ENCODE results near the gene PLA2G4D. TPM values are rescaled to one million over a fixed set of nuclear protein-coding genes. Genes with fewer than 3 reads are reported as not detected.
A peak's percentile ranks its signal among the peaks of the same experiment; 100 is the strongest.

Gene PLA2G4D
- total and polyA plus RNA-seq, 4 donors: 0.12 to 0.31 (median 0.15) TPM; not detected in 1

DNA sequence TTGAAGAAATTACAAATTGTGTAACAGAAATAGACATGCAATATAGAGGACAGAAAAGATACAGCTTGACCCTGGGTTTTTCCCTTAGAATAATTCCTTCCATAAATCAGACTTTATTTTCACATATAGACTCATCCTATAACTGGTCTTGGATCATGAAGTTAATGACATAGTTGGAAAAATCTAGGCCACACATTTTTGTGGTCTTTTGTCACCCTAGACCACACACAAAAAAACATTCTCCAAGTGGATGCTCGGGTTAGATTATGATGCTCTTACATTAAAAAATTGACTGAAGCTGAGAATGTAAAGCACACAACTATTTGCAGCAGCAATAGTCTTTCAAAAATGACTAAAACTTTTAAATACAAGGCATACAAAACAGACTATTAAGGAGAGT is 7.5 kb upstream of the PLA2G4D start:
- WGBS, 2 donors: 78 to 87% methylated on average over 1 of the region's 1 CpG
- TF ChIP-seq, protein P1, sequence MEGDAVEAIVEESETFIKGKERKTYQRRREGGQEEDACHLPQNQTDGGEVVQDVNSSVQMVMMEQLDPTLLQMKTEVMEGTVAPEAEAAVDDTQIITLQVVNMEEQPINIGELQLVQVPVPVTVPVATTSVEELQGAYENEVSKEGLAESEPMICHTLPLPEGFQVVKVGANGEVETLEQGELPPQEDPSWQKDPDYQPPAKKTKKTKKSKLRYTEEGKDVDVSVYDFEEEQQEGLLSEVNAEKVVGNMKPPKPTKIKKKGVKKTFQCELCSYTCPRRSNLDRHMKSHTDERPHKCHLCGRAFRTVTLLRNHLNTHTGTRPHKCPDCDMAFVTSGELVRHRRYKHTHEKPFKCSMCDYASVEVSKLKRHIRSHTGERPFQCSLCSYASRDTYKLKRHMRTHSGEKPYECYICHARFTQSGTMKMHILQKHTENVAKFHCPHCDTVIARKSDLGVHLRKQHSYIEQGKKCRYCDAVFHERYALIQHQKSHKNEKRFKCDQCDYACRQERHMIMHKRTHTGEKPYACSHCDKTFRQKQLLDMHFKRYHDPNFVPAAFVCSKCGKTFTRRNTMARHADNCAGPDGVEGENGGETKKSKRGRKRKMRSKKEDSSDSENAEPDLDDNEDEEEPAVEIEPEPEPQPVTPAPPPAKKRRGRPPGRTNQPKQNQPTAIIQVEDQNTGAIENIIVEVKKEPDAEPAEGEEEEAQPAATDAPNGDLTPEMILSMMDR (IDR thresholded peaks at IDR 0.05; ENCODE audit: control extremely low read depth, extremely low read depth): no peak

DNA sequence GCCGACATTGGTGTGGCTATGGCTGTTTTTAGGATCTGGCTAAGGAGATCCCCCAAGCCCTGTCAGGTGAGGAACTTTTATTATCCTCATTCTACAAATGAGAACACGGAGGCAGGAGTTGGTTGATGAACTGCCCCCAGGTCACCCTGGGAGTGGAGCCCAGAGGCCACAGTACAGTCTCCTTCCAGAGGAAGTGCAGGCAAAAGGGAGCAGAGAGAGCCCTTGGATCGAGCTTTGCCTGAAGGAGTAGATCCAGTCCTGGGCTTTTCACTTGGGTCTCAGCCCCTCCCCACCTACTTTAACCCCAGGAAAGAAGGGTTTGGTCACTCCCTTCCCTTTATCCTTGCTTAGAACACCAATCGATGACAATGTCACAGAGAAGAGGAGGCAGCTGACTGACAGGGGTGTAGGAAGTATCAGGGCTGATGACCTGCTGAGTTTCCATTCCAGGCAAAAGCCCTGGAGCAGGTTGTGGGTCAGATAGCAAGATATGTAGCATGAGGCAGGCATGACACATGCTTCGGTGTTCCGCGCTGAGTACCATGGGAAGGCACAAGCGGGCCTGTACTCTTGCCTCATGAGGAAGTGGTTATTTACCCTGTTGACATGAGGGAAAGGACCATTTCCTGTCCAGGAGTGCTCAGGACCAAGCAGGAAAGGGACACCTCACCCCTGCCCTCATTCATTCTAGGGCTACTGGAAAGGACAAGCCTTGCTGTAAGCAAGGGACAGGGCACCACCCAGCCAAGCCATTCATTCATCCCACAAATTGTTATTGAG is 5.8 kb upstream of the PLA2G4D start:
- TF ChIP-seq, protein P1 (IDR thresholded peaks at IDR 0.05; ENCODE audit: control extremely low read depth, extremely low read depth): no peak
- H3K4me1 ChIP-seq (ENCODE audit: control insufficient read depth in 5 of 5, insufficient read depth in 5 of 5, low read length in 5 of 5): peaks cover 0 to 12% (median 0%) of the 10 kb centered on the region in 5 donors
- no peaks in the 10 kb centered on the region for H3K9me3 ChIP-seq (ENCODE audit: control insufficient read depth in 4 of 4, insufficient read depth in 3 of 4, low read length in 3 of 4)
- H3K9ac ChIP-seq (ENCODE audit: insufficient read depth in 1 of 2, low read length in 2 of 2): no peak overlapping the region
- H3K27me3 ChIP-seq (ENCODE audit: control insufficient read depth in 3 of 3, insufficient read depth in 3 of 3, low read length in 2 of 3): no peaks in the 10 kb centered on the region
- DNase-seq (peak in 1 of 3 donors; percentile 26), ATAC-seq (ENCODE audit: insufficient read depth, low FRiP score) (peak; percentile 82)
- peak overlapping the region in 1 of 2 donors; percentile 55 for H3K27ac ChIP-seq (ENCODE audit: low read depth in 1 of 2, low read length in 1 of 2)
- WGBS, 2 donors: 30 to 42% methylated on average over 8 of the region's 8 CpGs
- H3K4me3 ChIP-seq: no peak overlapping the region
- no peaks in the 10 kb centered on the region for H3K36me3 ChIP-seq (ENCODE audit: control insufficient read depth in 4 of 4, insufficient read depth in 4 of 4, low read length in 4 of 4)

More for the DNA sequence above, 7.5 kb upstream of the PLA2G4D start:
- H3K9ac ChIP-seq (ENCODE audit: insufficient read depth in 1 of 2, low read length in 2 of 2): no peak overlapping the region
- H3K27ac ChIP-seq (ENCODE audit: low read depth in 1 of 2, low read length in 1 of 2): no peak overlapping the region
- no peak for DNase-seq
- H3K36me3 ChIP-seq (ENCODE audit: control insufficient read depth in 4 of 4, insufficient read depth in 4 of 4, low read length in 4 of 4): no peaks in the 10 kb centered on the region
- H3K4me1 ChIP-seq (ENCODE audit: control insufficient read depth in 5 of 5, insufficient read depth in 5 of 5, low read length in 5 of 5): peaks cover 0 to 14% (median 0%) of the 10 kb centered on the region in 5 donors
- no peak overlapping the region for H3K4me3 ChIP-seq
- no peaks in the 10 kb centered on the region for H3K27me3 ChIP-seq (ENCODE audit: control insufficient read depth in 3 of 3, insufficient read depth in 3 of 3, low read length in 2 of 3)
- ATAC-seq (ENCODE audit: insufficient read depth, low FRiP score): no peak
- H3K9me3 ChIP-seq (ENCODE audit: control insufficient read depth in 4 of 4, insufficient read depth in 3 of 4, low read length in 3 of 4): no peaks in the 10 kb centered on the region

DNA sequence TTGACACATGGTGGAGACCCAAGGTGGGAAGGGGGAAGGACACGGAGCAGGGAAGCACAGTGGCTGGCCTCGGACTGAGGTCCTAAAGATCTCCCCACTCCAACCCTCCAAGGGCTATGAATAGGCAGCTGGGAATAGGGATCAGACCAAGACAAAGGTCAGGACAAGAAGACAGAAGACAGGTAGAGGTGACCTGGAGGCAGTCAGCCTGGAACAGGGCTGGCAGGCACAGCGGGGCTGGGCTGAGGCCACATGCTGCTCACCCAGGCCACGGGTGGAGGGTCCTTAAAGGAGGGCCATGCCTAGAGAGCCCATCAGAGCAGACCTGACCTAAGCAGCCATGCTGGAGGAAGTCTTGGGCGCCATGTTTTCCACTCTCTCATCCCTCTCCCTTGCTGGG is 2.7 kb upstream of the PLA2G4D start:
- Histone ChIP-seq H3K4me1 (ENCODE audit: control insufficient read depth in 5 of 5, insufficient read depth in 5 of 5, low read length in 5 of 5) (peaks cover 0 to 8% (median 0%) of the 10 kb centered on the region in 5 donors), H3K9ac (ENCODE audit: insufficient read depth in 1 of 2, low read length in 2 of 2) (no peak overlapping the region), H3K27ac (ENCODE audit: low read depth in 1 of 2, low read length in 1 of 2) (no peak overlapping the region), H3K27me3 (ENCODE audit: control insufficient read depth in 3 of 3, insufficient read depth in 3 of 3, low read length in 2 of 3) (no peaks in the 10 kb centered on the region), H3K36me3 (ENCODE audit: control insufficient read depth in 4 of 4, insufficient read depth in 4 of 4, low read length in 4 of 4) (no peaks in the 10 kb centered on the region), H3K4me3 (no peak overlapping the region), H3K9me3 (ENCODE audit: control insufficient read depth in 4 of 4, insufficient read depth in 3 of 4, low read length in 3 of 4) (no peaks in the 10 kb centered on the region)
- DNase-seq: no peak
- TF ChIP-seq, protein P1 (IDR thresholded peaks at IDR 0.05; ENCODE audit: control extremely low read depth, extremely low read depth): no peak
- WGBS, 2 donors: 92 to 93% methylated on average over 5 of the region's 5 CpGs
- ATAC-seq (ENCODE audit: insufficient read depth, low FRiP score): no peak

Data from lung (tissue), 12 donors.